Mesendoderm (in vitro differentiated cells): ENCODE data around the gene ATP10A.

Experiments
- DNase-seq: peaks from one replicate; pipeline ENCODE4 v3.0.0; 2013
- H2AK5ac ChIP-seq: 2 replicates; pipeline ENCODE4 v1.6.1; 2013; ENCODE audit warnings: low read length, inconsistent platforms
- H2BK120ac ChIP-seq: 2 replicates; pipeline ENCODE4 v1.6.1; 2013; ENCODE audit warnings: low read depth, mild to moderate bottlenecking, low read length, moderate library complexity, mixed read lengths
- H2BK15ac ChIP-seq: replicated peaks from 2 replicates; pipeline ENCODE4 v1.6.1; 2013; ENCODE audit warnings: low read depth, mild to moderate bottlenecking, moderate library complexity
- H2BK5ac ChIP-seq: 2 replicates; pipeline ENCODE4 v1.6.1; 2013; ENCODE audit warnings: low read length, inconsistent platforms
- H3K18ac ChIP-seq: 2 replicates; pipeline ENCODE4 v1.6.1; 2013; ENCODE audit warnings: mild to moderate bottlenecking, low read length, mixed read lengths
- H3K23ac ChIP-seq: one replicate; pipeline ENCODE4 v1.6.1; 2013; ENCODE audit warnings: low read length
- H3K27ac ChIP-seq: 2 replicates; pipeline ENCODE4 v1.5.1; 2013; ENCODE audit warnings: low read depth, mild to moderate bottlenecking, inconsistent platforms, low read length, moderate library complexity
- H3K27me3 ChIP-seq: 2 replicates; pipeline ENCODE4 v1.6.1; 2013; ENCODE audit warnings: low read length, control low read depth, mild to moderate bottlenecking, inconsistent platforms; ENCODE audit not compliant: insufficient read depth, poor library complexity
- H3K36me3 ChIP-seq: 2 replicates; pipeline ENCODE4 v1.6.1; 2013; ENCODE audit warnings: low read length, inconsistent platforms; ENCODE audit not compliant: control insufficient read depth, insufficient read depth
- H3K4ac ChIP-seq: one replicate; pipeline ENCODE4 v1.6.1; 2013; ENCODE audit warnings: low read depth, mild to moderate bottlenecking, low read length, moderate library complexity
- H3K4me1 ChIP-seq: 2 replicates; pipeline ENCODE4 v1.6.1; 2013; ENCODE audit warnings: low read depth, low read length, inconsistent platforms; ENCODE audit not compliant: control insufficient read depth
- H3K4me2 ChIP-seq: 2 replicates; pipeline ENCODE4 v1.6.1; 2013; ENCODE audit warnings: low read length
- H3K4me3 ChIP-seq: 2 replicates; pipeline ENCODE4 v1.5.1; 2013; ENCODE audit warnings: mild to moderate bottlenecking, low read length
- H3K56ac ChIP-seq: one replicate; pipeline ENCODE4 v1.6.1; 2013; ENCODE audit warnings: low read length
- H3K79me1 ChIP-seq: 2 replicates; pipeline ENCODE4 v1.6.1; 2013; ENCODE audit warnings: low read length, inconsistent platforms
- H3K79me2 ChIP-seq: 2 replicates; pipeline ENCODE4 v1.6.1; 2013; ENCODE audit warnings: mild to moderate bottlenecking, low read length; ENCODE audit not compliant: control insufficient read depth, insufficient read depth
- H3K9ac ChIP-seq: 2 replicates; pipeline ENCODE4 v1.6.1; 2013; ENCODE audit warnings: low read length, inconsistent platforms
- H4K5ac ChIP-seq: one replicate; pipeline ENCODE4 v1.6.1; 2013; ENCODE audit warnings: low read length
- H4K8ac ChIP-seq: one replicate; pipeline ENCODE4 v1.6.1; 2013; ENCODE audit warnings: low read depth, mild to moderate bottlenecking, control low read depth, low read length, moderate library complexity
- WGBS: extraction: QIAGEN DNeasy Blood & Tissue Kit; methylation state at CpG from one replicate; pipeline ENCODE4 v1.1.7; 2013; ENCODE audit warnings: low lambda C conversion rate, missing lambda C conversion rate; ENCODE audit not compliant: insufficient coverage; ENCODE audit errors: extremely low coverage; 5-methylcytosine and 5-hydroxymethylcytosine counted together

ATP10A gene

DNA sequence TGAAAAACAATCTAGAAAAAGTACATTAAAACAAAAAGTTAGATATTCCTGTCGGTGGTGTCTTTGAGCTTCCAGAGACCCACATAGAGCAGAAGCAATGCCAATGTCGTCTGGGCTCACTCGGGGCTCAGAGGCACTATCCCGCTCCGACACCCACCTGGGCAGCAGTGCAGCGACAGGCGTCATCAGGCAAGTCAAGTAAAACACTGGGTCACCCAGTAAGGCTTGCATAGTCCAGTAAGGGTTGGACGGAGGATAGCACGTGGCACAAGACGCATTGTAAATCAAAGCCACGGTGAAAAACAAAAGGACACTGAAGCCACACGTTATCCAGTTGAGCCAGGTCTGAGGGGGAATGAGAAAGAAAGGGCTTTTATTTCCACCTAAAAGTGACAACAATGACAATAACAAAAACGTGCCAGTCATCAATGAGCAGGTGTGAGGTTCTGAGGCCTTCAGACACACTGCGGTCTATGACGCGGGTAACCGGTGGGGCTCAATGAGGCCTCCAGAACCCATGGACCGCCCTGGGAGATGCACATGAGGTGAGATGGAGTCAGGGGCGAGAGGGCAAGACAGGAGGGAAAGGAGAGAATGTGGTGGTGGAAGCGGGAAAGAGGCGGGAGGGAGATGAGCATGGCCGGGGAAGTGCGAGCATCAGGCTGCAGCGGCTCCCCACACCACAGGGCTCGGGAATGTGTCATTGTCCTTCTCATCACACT lies 183.0 kb downstream of the ATP10A start:
- no peak overlapping the region for H3K4me3 ChIP-seq
- no CpG with 5 or more reads among the region's 25 CpGs for WGBS
- no peak overlapping the region for H4K5ac ChIP-seq
- H3K79me2 ChIP-seq = no peaks in the 10 kb centered on the region
- no peak overlapping the region for H3K9ac ChIP-seq
- no peaks in the 10 kb centered on the region for H3K36me3 ChIP-seq
- DNase-seq = no peak
- no peak overlapping the region for H2AK5ac ChIP-seq
- no peak overlapping the region for H3K23ac ChIP-seq
- H4K8ac ChIP-seq = no peak overlapping the region
- H3K27ac ChIP-seq = no peak overlapping the region
- no peak overlapping the region for H2BK5ac ChIP-seq
- no peaks in the 10 kb centered on the region for H3K4me1 ChIP-seq
- no peaks in the 10 kb centered on the region for H3K27me3 ChIP-seq
- no peak overlapping the region for H2BK120ac ChIP-seq
- no peak overlapping the region for H3K18ac ChIP-seq
- H3K4ac ChIP-seq = no peak overlapping the region
- H2BK15ac ChIP-seq = no peak overlapping the region
- no peaks in the 10 kb centered on the region for H3K79me1 ChIP-seq
- H3K56ac ChIP-seq = no peak overlapping the region
- H3K4me2 ChIP-seq = no peak overlapping the region

DNA sequence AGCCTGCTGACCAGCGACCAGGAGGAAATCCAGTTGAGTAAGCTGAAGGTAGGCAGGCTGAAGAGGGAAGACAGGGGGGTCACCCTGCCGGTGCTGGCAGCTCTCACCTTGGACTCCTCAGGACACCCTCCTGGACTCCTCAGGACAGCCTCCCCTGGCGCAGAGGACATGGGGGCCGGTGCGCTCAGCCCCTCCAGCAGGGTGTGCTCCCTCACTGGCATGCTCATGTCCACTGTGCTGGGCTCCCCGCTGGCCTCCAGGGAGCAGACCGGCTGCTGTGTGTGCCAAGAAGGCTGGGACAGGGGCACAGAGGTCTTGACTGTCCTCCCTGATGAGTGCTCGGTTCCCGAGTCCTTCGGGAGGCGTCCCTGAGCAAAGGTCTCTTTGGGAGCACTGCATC lies 183.6 kb downstream of the ATP10A start:
- Histone ChIP-seq H3K18ac (no peak overlapping the region), H4K8ac (no peak overlapping the region), H3K79me1 (no peaks in the 10 kb centered on the region), H3K27me3 (no peaks in the 10 kb centered on the region), H3K4ac (no peak overlapping the region), H3K27ac (no peak overlapping the region), H3K9ac (no peak overlapping the region), H2BK120ac (no peak overlapping the region), H3K23ac (no peak overlapping the region), H4K5ac (no peak overlapping the region), H3K4me3 (no peak overlapping the region), H3K4me2 (no peak overlapping the region), H3K56ac (no peak overlapping the region), H3K79me2 (no peaks in the 10 kb centered on the region), H3K36me3 (no peaks in the 10 kb centered on the region), H2BK5ac (no peak overlapping the region), H2BK15ac (no peak overlapping the region), H2AK5ac (no peak overlapping the region), H3K4me1 (no peaks in the 10 kb centered on the region)
- DNase-seq = no peak
- WGBS = no CpG with 5 or more reads among the region's 11 CpGs

DNA sequence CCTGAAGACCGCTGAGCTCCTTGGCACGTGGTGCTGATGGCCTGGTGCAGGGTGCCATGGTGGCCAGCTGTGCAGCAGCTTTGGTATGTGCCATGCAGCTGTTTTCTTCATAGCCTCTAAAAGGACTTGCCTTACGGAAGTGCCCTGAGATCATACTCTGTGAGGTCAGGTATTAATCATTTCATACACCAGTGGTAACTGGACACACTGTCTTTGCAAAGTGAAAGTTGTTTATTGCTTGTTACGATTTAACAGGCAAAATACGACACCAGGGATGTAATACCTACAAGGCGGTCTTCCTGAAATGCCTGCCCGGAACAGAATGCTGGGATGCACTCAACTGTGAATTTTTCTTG lies 184.6 kb downstream of the ATP10A start:
- no peak for DNase-seq

DNA sequence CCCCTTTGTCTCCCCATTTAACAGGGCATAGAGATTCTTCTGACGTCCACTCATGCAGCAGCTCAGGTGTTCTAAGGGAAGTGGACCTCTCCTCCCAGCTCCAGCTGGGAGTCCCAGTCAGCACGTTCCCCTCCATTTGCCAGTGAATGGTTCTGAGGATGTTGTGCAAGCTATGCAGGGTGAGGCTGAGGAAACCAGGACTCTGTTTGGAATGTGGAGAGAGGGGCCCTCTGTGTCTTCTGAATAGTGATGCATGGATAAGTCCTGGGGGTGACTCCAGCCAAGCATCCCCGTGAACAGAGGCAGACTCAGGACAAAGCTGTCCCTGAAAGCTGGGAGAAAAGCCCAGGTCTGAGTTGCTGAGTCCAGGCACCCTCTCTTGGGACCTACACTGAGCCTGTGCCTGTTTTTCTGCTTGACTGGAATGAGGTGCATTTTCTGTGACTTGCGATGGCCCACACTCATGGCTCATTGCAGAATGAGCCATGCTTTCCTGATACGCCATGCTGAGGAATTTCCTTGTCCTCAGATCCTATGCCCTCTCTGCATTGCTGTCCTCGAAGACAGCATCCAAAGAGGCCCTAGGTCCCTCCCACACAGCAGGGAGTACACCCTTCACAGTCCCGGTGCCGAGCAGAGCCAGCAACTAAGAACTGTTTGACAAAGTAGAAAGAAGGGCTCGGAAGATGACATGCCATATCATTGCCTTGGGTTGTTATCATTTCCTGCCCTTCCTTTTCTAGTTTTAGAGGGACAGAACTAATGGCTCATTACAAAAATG lies 185.2 kb downstream of the ATP10A start:
- no peak for DNase-seq
- no peaks in the 10 kb centered on the region for H3K27me3 ChIP-seq
- H3K4me3 ChIP-seq = no peak overlapping the region
- H3K79me2 ChIP-seq = no peaks in the 10 kb centered on the region
- H2BK5ac ChIP-seq = no peak overlapping the region
- H4K5ac ChIP-seq = no peak overlapping the region
- no peak overlapping the region for H3K56ac ChIP-seq
- no peaks in the 10 kb centered on the region for H3K4me1 ChIP-seq
- H3K18ac ChIP-seq = no peak overlapping the region
- no peak overlapping the region for H3K27ac ChIP-seq
- no peak overlapping the region for H3K9ac ChIP-seq
- no peak overlapping the region for H3K23ac ChIP-seq
- H3K4me2 ChIP-seq = no peak overlapping the region
- H2BK120ac ChIP-seq = no peak overlapping the region
- no peak overlapping the region for H2AK5ac ChIP-seq
- WGBS = no CpG with 5 or more reads among the region's 9 CpGs
- H3K36me3 ChIP-seq = no peaks in the 10 kb centered on the region
- H3K79me1 ChIP-seq = no peaks in the 10 kb centered on the region
- no peak overlapping the region for H2BK15ac ChIP-seq
- H3K4ac ChIP-seq = no peak overlapping the region
- no peak overlapping the region for H4K8ac ChIP-seq

More for the DNA sequence above, 184.6 kb downstream of the ATP10A start:
- Histone ChIP-seq H2BK5ac (no peak overlapping the region), H4K8ac (no peak overlapping the region), H2BK15ac (no peak overlapping the region), H3K79me1 (no peaks in the 10 kb centered on the region), H3K9ac (no peak overlapping the region), H3K4ac (no peak overlapping the region), H3K79me2 (no peaks in the 10 kb centered on the region), H3K18ac (no peak overlapping the region), H3K27ac (no peak overlapping the region), H3K56ac (no peak overlapping the region), H2BK120ac (no peak overlapping the region), H3K36me3 (no peaks in the 10 kb centered on the region), H3K4me3 (no peak overlapping the region), H2AK5ac (no peak overlapping the region), H4K5ac (no peak overlapping the region), H3K23ac (no peak overlapping the region), H3K4me2 (no peak overlapping the region), H3K4me1 (no peaks in the 10 kb centered on the region), H3K27me3 (no peaks in the 10 kb centered on the region)
- WGBS = no CpG with 5 or more reads among the region's 7 CpGs

DNA sequence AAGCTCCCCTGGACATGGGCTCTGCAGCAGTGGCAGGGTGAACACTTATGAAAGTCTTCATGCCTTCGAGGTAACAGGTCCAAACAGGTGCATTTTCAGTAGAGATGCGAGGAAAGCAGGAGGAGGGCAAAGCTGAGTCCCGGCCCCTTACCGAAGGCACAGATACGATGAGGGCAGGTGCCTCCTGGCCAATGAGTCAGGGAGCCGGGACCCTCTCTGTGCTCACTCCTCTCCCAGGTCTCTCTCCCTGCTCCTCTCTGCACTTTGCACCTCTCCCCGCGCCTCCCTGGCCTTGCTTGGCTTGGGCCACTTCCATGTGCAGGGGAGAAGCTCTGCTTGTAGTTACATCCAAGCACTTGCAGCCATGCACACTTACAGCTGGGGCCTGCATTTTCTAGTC lies 187.1 kb downstream of the ATP10A start:
- Histone ChIP-seq H3K4me1 (no peaks in the 10 kb centered on the region), H3K36me3 (no peaks in the 10 kb centered on the region), H3K9ac (no peak overlapping the region), H2BK120ac (no peak overlapping the region), H2BK15ac (no peak overlapping the region), H3K4me3 (no peak overlapping the region), H2AK5ac (no peak overlapping the region), H3K27ac (no peak overlapping the region), H3K23ac (no peak overlapping the region), H3K56ac (no peak overlapping the region), H3K18ac (no peak overlapping the region), H4K5ac (no peak overlapping the region), H4K8ac (no peak overlapping the region), H3K4ac (no peak overlapping the region), H2BK5ac (no peak overlapping the region), H3K27me3 (no peaks in the 10 kb centered on the region), H3K79me2 (no peaks in the 10 kb centered on the region), H3K4me2 (no peak overlapping the region), H3K79me1 (no peaks in the 10 kb centered on the region)
- no CpG with 5 or more reads among the region's 8 CpGs for WGBS
- no peak for DNase-seq
